Measurements from ENCODE around the gene RESP18. TPM values are rescaled to one million over a fixed set of nuclear protein-coding genes. Genes with fewer than 3 reads are reported as not detected.

RESP18 gene
- total and polyA plus RNA-seq, 7 experiments from 2014 or later, result not detected

- Mint-ChIP-seq H3K4me3 (peak overlapping the region in 2 of 10 donors; percentile 33 to 89), H3K4me1 (peaks cover 11 to 34% (median 27%) of the 10 kb centered on the region in 7 donors), H3K27ac (peak overlapping the region in 4 of 9 donors; percentile 25 to 70 (median 56)), H3K9me3 (no peaks in the 10 kb centered on the region), H3K27me3 (peaks cover 0 to 18% (median 2%) of the 10 kb centered on the region in 5 donors), H3K36me3 (peaks cover 0 to 2% (median 0%) of the 10 kb centered on the region in 5 donors)
- intact Hi-C loops (cut with micrococcal nuclease), result no loop called here
- no peaks in the 10 kb centered on the region for H3K36me3 ChIP-seq (ENCODE audit: control insufficient read depth in 2 of 3, insufficient read depth in 3 of 3, low read length in 3 of 3)
- H3K9me3 ChIP-seq (ENCODE audit: control insufficient read depth in 2 of 3, low read length in 3 of 3), result no peaks in the 10 kb centered on the region
- ATAC-seq (no peak), DNase-seq (peak in 1 of 9 donors; percentile 20)
- H3K27ac ChIP-seq (ENCODE audit: low read depth, low read length), result no peak overlapping the region
- ChIA-PET POLR2A (interaction anchor here (1.8 to 4.2 kb wide), 6 partner anchors 16 to 137 kb away, joined by 6 to 74 read pairs (median 22); partner anchors contain the start of genes CNPPD1, DNAJB2, TUBA4A and TUBA4B), CTCF (interaction anchor here (0.7 to 11.9 kb wide), 8 partner anchors 8 to 299 kb away, joined by 3 to 194 read pairs (median 12); partner anchors contain the start of genes DNAJB2, NHEJ1, TUBA4A and TUBA4B)
- H3K4me3 ChIP-seq (ENCODE audit: low read length), result no peak overlapping the region
- H3K27me3 ChIP-seq (ENCODE audit: control insufficient read depth in 2 of 2, insufficient read depth in 2 of 2, low read length in 2 of 2), result no peaks in the 10 kb centered on the region
- peaks cover 2 to 20% of the 10 kb centered on the region in 2 donors for H3K4me1 ChIP-seq (ENCODE audit: control insufficient read depth in 2 of 2, insufficient read depth in 2 of 2, low read length in 2 of 2)
Observed at GRCh38 chr2:219296142-219296541, 36.4 kb downstream of the RESP18 start.

- Mint-ChIP-seq H3K27me3 (peaks cover 0 to 9% (median 0%) of the 10 kb centered on the region in 5 donors), H3K36me3 (peaks cover 0 to 2% (median 0%) of the 10 kb centered on the region in 5 donors), H3K4me3 (peak overlapping the region; percentile 68 to 89 (median 82)), H3K27ac (peak overlapping the region; percentile 56 to 88 (median 84)), H3K4me1 (peaks cover 11 to 34% (median 27%) of the 10 kb centered on the region in 7 donors), H3K9me3 (no peaks in the 10 kb centered on the region)
- Histone ChIP-seq H3K27me3 (ENCODE audit: control insufficient read depth in 2 of 2, insufficient read depth in 2 of 2, low read length in 2 of 2) (no peaks in the 10 kb centered on the region), H3K4me3 (ENCODE audit: low read length) (peak overlapping the region; percentile 47), H3K36me3 (ENCODE audit: control insufficient read depth in 2 of 3, insufficient read depth in 3 of 3, low read length in 3 of 3) (no peaks in the 10 kb centered on the region), H3K4me1 (ENCODE audit: control insufficient read depth in 2 of 2, insufficient read depth in 2 of 2, low read length in 2 of 2) (peaks cover 2 to 20% of the 10 kb centered on the region in 2 donors), H3K27ac (ENCODE audit: low read depth, low read length) (peak overlapping the region; percentile 79), H3K9me3 (ENCODE audit: control insufficient read depth in 2 of 3, low read length in 3 of 3) (no peaks in the 10 kb centered on the region)
- ATAC-seq, result peak; percentile 99
- intact Hi-C loops (cut with micrococcal nuclease), result loop anchor here (1.0 to 5.0 kb wide), 12 partner anchors 15 to 248 kb away; partner anchors contain the start of genes ANKZF1 (in 2 of the 2), ATG9A (in 2 of the 2), DNAJB2 (in 2 of the 2) and TUBA4A (in 2 of the 2)
- DNase-seq, result peak; percentile 80 to 93 (median 90)
- POLR2A ChIA-PET, result interaction anchor here (0.7 to 4.2 kb wide), 22 partner anchors 8 to 137 kb away, joined by 3 to 74 read pairs (median 5); partner anchors contain the start of genes ABCB6, ANKZF1, ATG9A and CNPPD1
- CTCF ChIA-PET, result interaction anchor here (0.5 to 11.9 kb wide), 37 partner anchors 8 to 894 kb away, joined by 3 to 194 read pairs (median 4); partner anchors contain the start of genes ANKZF1, ATG9A, CNPPD1 and DES
Observed at GRCh38 chr2:219294356-219295351, 37.9 kb downstream of the RESP18 start.

- Mint-ChIP-seq H3K27me3 (peaks cover 0 to 6% (median 0%) of the 10 kb centered on the region in 5 donors), H3K9me3 (no peaks in the 10 kb centered on the region), H3K4me3 (peak overlapping the region; percentile 61 to 89 (median 82)), H3K36me3 (peaks cover 0 to 2% (median 0%) of the 10 kb centered on the region in 5 donors), H3K4me1 (peaks cover 11 to 33% (median 25%) of the 10 kb centered on the region in 7 donors), H3K27ac (peak overlapping the region in 7 of 9 donors; percentile 56 to 88 (median 71))
- ATAC-seq, result no peak
- no peaks in the 10 kb centered on the region for H3K9me3 ChIP-seq (ENCODE audit: control insufficient read depth in 2 of 3, low read length in 3 of 3)
- no peaks in the 10 kb centered on the region for H3K27me3 ChIP-seq (ENCODE audit: control insufficient read depth in 2 of 2, insufficient read depth in 2 of 2, low read length in 2 of 2)
- H3K4me1 ChIP-seq (ENCODE audit: control insufficient read depth in 2 of 2, insufficient read depth in 2 of 2, low read length in 2 of 2), result peaks cover 2 to 20% of the 10 kb centered on the region in 2 donors
- POLR2A ChIA-PET, result interaction anchor here (1.8 to 4.2 kb wide), 6 partner anchors 14 to 117 kb away, joined by 8 to 74 read pairs (median 22); partner anchors contain the start of genes CNPPD1, DNAJB2, GLB1L and STK16
- H3K36me3 ChIP-seq (ENCODE audit: control insufficient read depth in 2 of 3, insufficient read depth in 3 of 3, low read length in 3 of 3), result no peaks in the 10 kb centered on the region
- CTCF ChIA-PET, result interaction anchor here (0.5 to 11.9 kb wide), 12 partner anchors 15 to 894 kb away, joined by 3 to 194 read pairs (median 4); partner anchors contain the start of genes ATG9A, DNAJB2, NHEJ1 and TUBA4B
- intact Hi-C loops (cut with micrococcal nuclease), result loop anchor here (1.0 to 5.0 kb wide), 8 partner anchors 14 to 249 kb away; partner anchors contain the start of genes ABCB6 (in 1 of the 2), ANKZF1 (in 1 of the 2), ATG9A (in 1 of the 2) and CHPF (in 1 of the 2)
- no peak overlapping the region for H3K4me3 ChIP-seq (ENCODE audit: low read length)
- DNase-seq, result no peak
- no peak overlapping the region for H3K27ac ChIP-seq (ENCODE audit: low read depth, low read length)
Observed at GRCh38 chr2:219293736-219294231, 38.8 kb downstream of the RESP18 start.

- peaks cover 11 to 33% (median 17%) of the 10 kb centered on the region in 7 donors for H3K4me1 Mint-ChIP-seq
- POLR2A ChIA-PET, result interaction anchor here (4.2 kb wide), 1 partner anchor 13 kb away, joined by 74 read pairs; the partner anchor contains the start of gene DNAJB2
- DNase-seq (no peak), ATAC-seq (no peak)
- H3K36me3 Mint-ChIP-seq, result peaks cover 0 to 2% (median 0%) of the 10 kb centered on the region in 5 donors
- no peaks in the 10 kb centered on the region for H3K9me3 Mint-ChIP-seq
- no peak overlapping the region for H3K27ac ChIP-seq (ENCODE audit: low read depth, low read length)
- H3K27ac Mint-ChIP-seq, result no peak overlapping the region
- H3K4me1 ChIP-seq (ENCODE audit: control insufficient read depth in 2 of 2, insufficient read depth in 2 of 2, low read length in 2 of 2), result peaks cover 2 to 17% of the 10 kb centered on the region in 2 donors
- H3K9me3 ChIP-seq (ENCODE audit: control insufficient read depth in 2 of 3, low read length in 3 of 3), result no peaks in the 10 kb centered on the region
- H3K27me3 Mint-ChIP-seq, result peaks cover 0 to 6% (median 0%) of the 10 kb centered on the region in 5 donors
- no peaks in the 10 kb centered on the region for H3K27me3 ChIP-seq (ENCODE audit: control insufficient read depth in 2 of 2, insufficient read depth in 2 of 2, low read length in 2 of 2)
- no peaks in the 10 kb centered on the region for H3K36me3 ChIP-seq (ENCODE audit: control insufficient read depth in 2 of 3, insufficient read depth in 3 of 3, low read length in 3 of 3)
- intact Hi-C loops (cut with micrococcal nuclease), result loop anchor here in 1 of 2 donors (5.0 kb wide), 1 partner anchor 250 kb away; the partner anchor contains the start of genes CHPF and TMEM198
- no peak overlapping the region for H3K4me3 ChIP-seq (ENCODE audit: low read length)
- CTCF ChIA-PET, result interaction anchor here (0.7 to 11.9 kb wide), 5 partner anchors 10 to 40 kb away, joined by 3 to 194 read pairs (median 3); partner anchors contain the start of genes DNAJB2, TUBA4A and TUBA4B
- no peak overlapping the region for H3K4me3 Mint-ChIP-seq
Observed at GRCh38 chr2:219292616-219293015, 39.9 kb downstream of the RESP18 start.

GRCh38 chr2:219291910-219292490, 40.5 kb downstream of the RESP18 start:
- ChIA-PET CTCF (interaction anchor here (0.7 to 11.9 kb wide), 6 partner anchors 11 to 116 kb away, joined by 3 to 194 read pairs (median 4); partner anchors contain the start of genes DNAJB2, TUBA4A and TUBA4B), POLR2A (interaction anchor here (0.9 kb wide), 1 partner anchor 15 kb away, joined by 3 read pairs; no protein-coding TSS in a partner anchor)
- DNase-seq (no peak), ATAC-seq (no peak)
- Histone ChIP-seq H3K4me1 (ENCODE audit: control insufficient read depth in 2 of 2, insufficient read depth in 2 of 2, low read length in 2 of 2) (peaks cover 2 to 11% of the 10 kb centered on the region in 2 donors), H3K27me3 (ENCODE audit: control insufficient read depth in 2 of 2, insufficient read depth in 2 of 2, low read length in 2 of 2) (no peaks in the 10 kb centered on the region), H3K4me3 (ENCODE audit: low read length) (no peak overlapping the region), H3K36me3 (ENCODE audit: control insufficient read depth in 2 of 3, insufficient read depth in 3 of 3, low read length in 3 of 3) (no peaks in the 10 kb centered on the region), H3K9me3 (ENCODE audit: control insufficient read depth in 2 of 3, low read length in 3 of 3) (no peaks in the 10 kb centered on the region), H3K27ac (ENCODE audit: low read depth, low read length) (no peak overlapping the region)
- H3K27me3 Mint-ChIP-seq, result peaks cover 0 to 6% (median 0%) of the 10 kb centered on the region in 5 donors
- peaks cover 0 to 2% (median 0%) of the 10 kb centered on the region in 5 donors for H3K36me3 Mint-ChIP-seq
- H3K27ac Mint-ChIP-seq, result no peak overlapping the region
- H3K9me3 Mint-ChIP-seq, result no peaks in the 10 kb centered on the region
- intact Hi-C loops (cut with micrococcal nuclease), result loop anchor here in 1 of 2 donors (5.0 kb wide), 1 partner anchor 250 kb away; the partner anchor contains the start of genes CHPF and TMEM198
- no peak overlapping the region for H3K4me3 Mint-ChIP-seq
- H3K4me1 Mint-ChIP-seq, result peaks cover 10 to 28% (median 17%) of the 10 kb centered on the region in 7 donors
